Dendritic cell treated with granulocyte-macrophage colony-stimulating factor and Interleukin-4, amounts not matched to agents 40 ng/mL and 50 ng/mL, for 4 days (primary cell): Measurements from ENCODE around the gene C1S.

ENCODE experiments used
- H3K27ac Mint-ChIP-seq: one replicate; pipeline ENCODE4 v1.8.0; 2022; ENCODE audit warnings: mild to moderate bottlenecking, mixed read lengths
- H3K27me3 Mint-ChIP-seq: one replicate; pipeline ENCODE4 v1.8.0; 2022; ENCODE audit warnings: mild to moderate bottlenecking, mixed read lengths
- H3K36me3 Mint-ChIP-seq: one replicate; pipeline ENCODE4 v1.8.0; 2022; ENCODE audit warnings: low read depth, mixed read lengths
- H3K4me1 Mint-ChIP-seq: one replicate; pipeline ENCODE4 v1.8.0; 2022; ENCODE audit warnings: low read depth, mixed read lengths
- H3K4me3 Mint-ChIP-seq: one replicate; pipeline ENCODE4 v1.8.0; 2022; ENCODE audit warnings: mild to moderate bottlenecking, moderate library complexity, mixed read lengths
- H3K9me3 Mint-ChIP-seq: one replicate; pipeline ENCODE4 v1.8.0; 2022; ENCODE audit warnings: mixed read lengths
- intact Hi-C: fragments of 100-400 bp; cut with micrococcal nuclease; formaldehyde crosslinking; loops from one replicate; pipeline ENCODE4 v1.15.0; 2022

C1S gene

DNA sequence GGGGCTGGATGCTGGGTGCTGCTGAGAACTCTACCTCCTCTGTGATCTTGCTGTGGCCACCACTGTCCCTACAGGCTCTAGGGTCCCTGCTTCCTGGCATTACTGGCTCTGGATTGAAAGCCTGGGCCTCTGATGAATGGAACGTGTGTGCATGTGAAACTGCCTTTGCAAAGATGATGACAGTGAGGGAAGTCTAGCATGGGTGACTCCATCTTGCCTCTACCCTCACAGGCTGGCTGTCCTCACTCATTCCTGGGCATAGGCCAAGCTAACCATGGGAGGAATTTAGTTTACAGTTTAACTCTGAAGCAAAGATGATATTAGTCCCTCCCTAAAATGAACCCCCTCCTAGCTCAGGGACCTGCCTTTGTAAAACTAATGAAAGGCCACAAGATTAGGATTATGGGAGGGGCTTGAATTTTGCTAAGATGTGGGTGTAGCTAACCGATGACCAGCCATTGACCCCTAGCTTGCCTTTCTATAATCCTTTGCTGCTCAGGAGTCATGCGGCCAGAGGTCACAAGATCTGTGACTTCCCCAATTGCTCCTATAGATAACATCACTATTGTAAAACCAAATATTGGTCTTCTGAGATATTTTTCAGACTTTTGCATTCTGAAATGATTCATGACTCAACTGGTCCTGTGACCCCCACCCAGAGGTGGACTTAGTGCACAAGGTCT, 2.2 kb upstream of the C1S start:
- Mint-ChIP-seq H3K27ac (peak overlapping the region; percentile 68), H3K36me3 (no peaks in the 10 kb centered on the region), H3K9me3 (no peaks in the 10 kb centered on the region), H3K4me3 (no peak overlapping the region), H3K27me3 (peaks cover 34% of the 10 kb centered on the region), H3K4me1 (peaks cover 45% of the 10 kb centered on the region)
- intact Hi-C loops = loop anchor here (5.0 kb wide), 1 partner anchor 34 kb away; the partner anchor contains the start of gene C1R

DNA sequence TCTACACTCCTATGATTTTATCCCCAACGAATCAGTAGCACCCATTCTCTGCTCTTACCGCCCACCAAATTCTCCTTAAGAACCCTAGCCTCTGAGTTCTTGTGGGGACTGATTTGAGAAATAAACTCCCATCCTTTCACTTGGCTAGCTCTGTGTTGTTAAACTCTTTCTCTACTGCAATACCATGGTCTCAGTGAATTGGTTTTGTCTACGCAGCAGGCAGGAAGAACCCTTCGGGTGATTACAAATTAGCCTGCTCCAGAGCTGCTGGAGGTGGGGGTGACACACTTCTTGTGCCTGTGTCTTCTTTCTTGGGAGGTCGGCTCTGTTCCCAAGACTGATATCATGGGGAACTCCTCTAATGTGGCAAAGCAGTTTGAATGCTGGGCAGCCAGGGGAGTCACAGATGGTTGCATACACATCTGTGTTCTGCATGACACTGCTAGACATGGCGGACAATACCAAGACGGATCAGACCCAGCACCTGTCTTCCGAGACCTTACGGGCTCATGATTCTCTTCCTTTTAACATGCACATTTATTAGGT, 1.6 kb upstream of the C1S start:
- intact Hi-C loops = loop anchor here (5.0 kb wide), 1 partner anchor 33 kb away; the partner anchor contains the start of gene C1R
- H3K4me3 Mint-ChIP-seq = no peak overlapping the region
- no peaks in the 10 kb centered on the region for H3K36me3 Mint-ChIP-seq
- H3K27me3 Mint-ChIP-seq = peaks cover 32% of the 10 kb centered on the region
- peaks cover 45% of the 10 kb centered on the region for H3K4me1 Mint-ChIP-seq
- peak overlapping the region; percentile 68 for H3K27ac Mint-ChIP-seq
- H3K9me3 Mint-ChIP-seq = no peaks in the 10 kb centered on the region

DNA sequence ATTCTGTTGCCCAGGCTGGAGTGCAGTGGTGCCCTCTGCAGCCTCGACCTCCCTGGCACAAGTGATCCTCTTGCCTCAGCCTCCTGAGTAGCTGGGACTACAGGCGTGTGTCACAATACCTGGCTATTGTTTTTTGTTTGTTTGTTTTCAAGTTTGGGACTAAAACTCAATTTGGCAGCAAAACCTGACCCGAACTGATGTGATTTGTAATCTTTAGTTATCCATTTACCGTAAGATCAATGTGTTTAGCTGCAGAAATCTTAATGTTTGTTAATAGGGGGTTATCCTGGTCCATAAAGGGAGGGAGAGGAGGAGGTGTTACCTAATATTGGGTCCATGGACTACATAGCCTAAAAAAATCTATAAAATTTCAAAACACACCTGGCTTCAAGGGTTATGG, 738 bp upstream of the C1S start:
- no peaks in the 10 kb centered on the region for H3K9me3 Mint-ChIP-seq
- no peaks in the 10 kb centered on the region for H3K36me3 Mint-ChIP-seq
- peaks cover 45% of the 10 kb centered on the region for H3K4me1 Mint-ChIP-seq
- intact Hi-C loops = loop anchor here (5.0 kb wide), 2 partner anchors 33 to 48 kb away; partner anchors contain the start of genes C1R and C1RL
- no peak overlapping the region for H3K4me3 Mint-ChIP-seq
- peaks cover 30% of the 10 kb centered on the region for H3K27me3 Mint-ChIP-seq
- H3K27ac Mint-ChIP-seq = no peak overlapping the region

DNA sequence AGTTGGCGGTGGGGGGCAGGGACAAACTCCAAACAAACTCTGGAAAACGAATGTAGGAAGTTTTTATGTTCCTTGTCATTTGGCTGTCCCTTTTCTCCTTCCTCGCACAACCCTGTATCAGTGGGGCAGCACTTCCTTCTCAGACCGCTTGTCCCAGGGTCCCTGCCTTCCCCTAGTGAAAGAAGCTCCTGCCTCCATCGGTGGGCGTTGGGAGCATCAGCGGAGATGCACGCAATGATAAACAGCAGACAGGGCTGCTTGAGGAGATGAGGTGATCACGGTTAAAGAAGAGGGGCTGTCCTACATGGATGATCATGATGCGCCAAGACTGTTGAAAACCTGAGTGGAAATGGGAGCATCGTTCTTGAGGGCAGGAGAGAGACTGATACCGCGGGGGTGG, 620 bp downstream of the C1S start:
- no peaks in the 10 kb centered on the region for H3K36me3 Mint-ChIP-seq
- H3K9me3 Mint-ChIP-seq = no peaks in the 10 kb centered on the region
- H3K27me3 Mint-ChIP-seq = peaks cover 20% of the 10 kb centered on the region
- peak overlapping the region; percentile 55 for H3K27ac Mint-ChIP-seq
- intact Hi-C loops = loop anchor here (5.0 kb wide), 1 partner anchor 46 kb away; the partner anchor contains the start of gene C1RL
- H3K4me1 Mint-ChIP-seq = peaks cover 52% of the 10 kb centered on the region
- no peak overlapping the region for H3K4me3 Mint-ChIP-seq

DNA sequence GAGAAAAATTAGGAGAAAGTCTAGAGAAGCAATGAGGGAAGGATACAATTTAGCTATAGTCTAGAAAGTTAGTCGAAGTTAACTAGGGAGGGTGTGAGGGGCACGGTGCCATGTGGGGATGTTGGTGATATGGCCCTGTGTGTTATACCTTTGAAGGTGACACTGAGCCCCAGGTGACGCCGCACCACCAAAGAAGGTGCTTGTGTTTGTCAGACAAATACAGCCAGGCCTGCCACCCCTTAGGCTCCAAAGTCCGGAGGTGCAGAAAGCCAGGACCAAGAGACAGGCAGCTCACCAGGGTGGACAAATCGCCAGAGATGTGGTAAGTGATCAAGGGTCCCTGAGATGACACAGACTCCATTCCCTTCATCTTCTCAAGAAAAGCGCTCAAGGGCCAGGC, 1.1 kb downstream of the C1S start:
- Mint-ChIP-seq H3K9me3 (no peaks in the 10 kb centered on the region), H3K36me3 (no peaks in the 10 kb centered on the region), H3K4me1 (peaks cover 52% of the 10 kb centered on the region), H3K27me3 (peaks cover 20% of the 10 kb centered on the region), H3K4me3 (no peak overlapping the region), H3K27ac (peak overlapping the region; percentile 55)
- intact Hi-C loops = loop anchor here (5.0 kb wide), 1 partner anchor 46 kb away; the partner anchor contains the start of gene C1RL

DNA sequence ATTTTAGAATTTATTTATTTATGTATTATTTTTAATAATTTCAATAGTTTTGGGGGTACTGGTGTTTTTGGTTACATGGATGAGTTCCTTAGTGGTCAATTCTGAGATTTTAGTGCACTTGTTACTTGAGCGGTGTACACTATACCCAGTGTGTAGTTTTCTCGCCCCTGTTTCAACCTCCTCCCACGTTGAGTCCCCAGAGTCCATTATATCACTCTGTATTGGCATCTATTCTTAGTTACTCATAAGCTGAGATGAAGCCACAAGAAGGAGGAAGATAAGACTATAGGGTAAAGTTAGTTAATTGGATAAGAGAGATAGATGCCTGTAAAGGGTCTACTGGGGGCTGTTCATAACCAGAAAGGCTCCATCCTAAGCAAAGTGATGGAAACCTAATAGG, 4.0 kb downstream of the C1S start:
- intact Hi-C loops = loop anchor here (5.0 kb wide), 1 partner anchor 43 kb away; the partner anchor contains the start of gene C1RL

DNA sequence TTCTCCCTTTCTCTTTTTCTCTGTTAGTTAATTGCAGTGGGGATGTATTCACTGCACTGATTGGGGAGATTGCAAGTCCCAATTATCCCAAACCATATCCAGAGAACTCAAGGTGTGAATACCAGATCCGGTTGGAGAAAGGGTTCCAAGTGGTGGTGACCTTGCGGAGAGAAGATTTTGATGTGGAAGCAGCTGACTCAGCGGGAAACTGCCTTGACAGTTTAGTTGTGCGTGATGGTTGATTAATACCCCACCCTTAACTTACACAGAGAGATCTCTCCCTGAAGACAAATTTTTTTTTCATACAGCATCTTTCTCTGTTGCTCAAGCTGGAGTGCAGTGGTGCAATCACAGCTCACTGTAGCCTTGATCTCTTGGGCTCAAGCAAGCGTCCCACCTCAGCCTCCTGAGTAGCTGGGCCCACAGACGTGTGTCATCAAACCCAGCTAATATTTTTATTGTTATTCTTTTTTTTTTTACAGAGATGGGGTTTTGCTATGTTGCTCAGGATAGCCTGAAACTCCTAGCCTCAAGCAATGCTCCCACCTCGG, 4.6 kb downstream of the C1S start:
- peaks cover 27% of the 10 kb centered on the region for H3K27me3 Mint-ChIP-seq
- no peak overlapping the region for H3K4me3 Mint-ChIP-seq
- no peaks in the 10 kb centered on the region for H3K9me3 Mint-ChIP-seq
- no peaks in the 10 kb centered on the region for H3K36me3 Mint-ChIP-seq
- no peak overlapping the region for H3K27ac Mint-ChIP-seq
- H3K4me1 Mint-ChIP-seq = peaks cover 20% of the 10 kb centered on the region
- intact Hi-C loops = no loop called here

More for the DNA sequence above, 4.0 kb downstream of the C1S start:
- Mint-ChIP-seq H3K9me3 (no peaks in the 10 kb centered on the region), H3K27me3 (peaks cover 27% of the 10 kb centered on the region), H3K4me3 (no peak overlapping the region), H3K27ac (no peak overlapping the region), H3K36me3 (no peaks in the 10 kb centered on the region), H3K4me1 (peaks cover 27% of the 10 kb centered on the region)

DNA sequence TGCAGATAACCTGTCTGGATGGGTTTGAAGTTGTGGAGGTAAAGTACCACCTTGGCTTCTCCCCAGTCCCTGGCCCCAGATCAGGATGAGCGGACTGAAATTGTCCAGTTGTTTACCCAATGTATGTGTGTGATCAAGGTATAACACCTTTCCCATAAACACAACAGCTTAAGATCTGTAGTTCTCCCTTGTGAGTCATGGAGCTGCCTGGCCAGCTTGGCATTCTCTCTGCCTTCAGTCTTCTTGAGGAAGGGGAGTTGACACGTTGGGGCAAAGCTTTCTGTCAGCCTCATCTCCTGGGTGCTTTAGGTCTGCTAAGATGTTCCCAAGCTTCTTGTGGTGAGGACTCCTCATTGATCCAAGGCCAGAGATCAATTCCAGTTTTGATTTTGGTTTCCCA, 6.1 kb downstream of the C1S start:
- Mint-ChIP-seq H3K27me3 (peaks cover 18% of the 10 kb centered on the region), H3K9me3 (no peaks in the 10 kb centered on the region), H3K4me1 (peaks cover 7% of the 10 kb centered on the region), H3K27ac (no peak overlapping the region), H3K4me3 (no peak overlapping the region), H3K36me3 (no peaks in the 10 kb centered on the region)
- intact Hi-C loops = no loop called here

DNA sequence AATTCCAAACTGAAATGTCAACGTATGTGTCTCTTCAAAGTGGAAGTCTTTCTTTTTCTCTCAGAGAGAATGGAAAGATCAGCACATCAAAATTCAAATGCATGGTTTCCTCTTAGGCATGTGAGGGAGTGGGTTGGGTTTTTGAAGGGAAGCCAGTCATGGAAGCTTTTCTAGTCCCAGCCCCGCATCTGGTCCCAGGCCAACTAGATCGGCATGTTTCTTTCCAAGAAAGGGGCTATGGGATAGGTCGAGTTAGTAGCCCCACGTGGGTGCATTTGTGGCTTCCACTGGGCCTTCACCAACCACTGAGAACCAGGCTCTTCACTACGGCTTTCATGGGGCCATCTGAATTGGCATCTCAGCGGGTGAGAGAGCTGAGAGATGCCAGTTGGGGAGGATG, 6.6 kb downstream of the C1S start:
- Mint-ChIP-seq H3K36me3 (no peaks in the 10 kb centered on the region), H3K4me1 (peaks cover 7% of the 10 kb centered on the region), H3K9me3 (no peaks in the 10 kb centered on the region), H3K27ac (no peak overlapping the region), H3K4me3 (no peak overlapping the region), H3K27me3 (peaks cover 20% of the 10 kb centered on the region)
- intact Hi-C loops = no loop called here

DNA sequence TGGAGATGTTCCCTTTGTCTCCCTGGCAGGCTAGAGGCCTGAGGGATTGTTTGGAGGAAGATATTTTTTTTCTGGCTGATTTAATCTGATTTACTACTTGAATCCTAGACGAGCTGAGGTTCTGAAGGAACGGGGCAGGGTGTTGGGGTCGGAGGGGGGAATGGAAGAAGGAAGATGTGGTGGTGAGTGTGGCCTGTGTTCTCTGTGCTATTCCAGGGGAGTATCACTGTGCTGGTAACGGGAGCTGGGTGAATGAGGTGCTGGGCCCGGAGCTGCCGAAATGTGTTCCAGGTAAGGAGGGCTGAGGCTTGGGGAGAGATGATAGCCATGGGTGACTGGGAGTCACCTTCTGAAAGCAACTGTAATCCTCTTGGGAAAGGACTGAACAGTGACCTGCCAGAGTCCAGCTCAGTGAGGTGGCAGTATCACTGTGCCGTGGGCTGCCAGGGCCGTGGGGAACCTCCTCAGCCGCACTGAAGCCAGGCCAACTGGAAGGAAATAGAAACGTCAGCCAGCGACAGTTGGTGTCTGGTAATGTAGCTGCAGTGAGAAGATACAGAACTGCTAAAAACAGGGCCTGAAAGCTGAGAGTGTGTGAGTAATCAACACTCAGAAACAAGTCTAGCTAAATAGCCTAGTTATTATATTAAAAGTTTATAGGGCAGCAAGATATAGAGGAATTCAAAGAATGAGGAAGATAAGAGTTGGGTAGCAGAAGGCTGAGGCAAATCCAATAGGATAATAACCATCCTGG, 7.9 kb downstream of the C1S start:
- intact Hi-C loops = no loop called here
- Mint-ChIP-seq H3K27me3 (peaks cover 19% of the 10 kb centered on the region), H3K4me1 (peaks cover 7% of the 10 kb centered on the region)

DNA sequence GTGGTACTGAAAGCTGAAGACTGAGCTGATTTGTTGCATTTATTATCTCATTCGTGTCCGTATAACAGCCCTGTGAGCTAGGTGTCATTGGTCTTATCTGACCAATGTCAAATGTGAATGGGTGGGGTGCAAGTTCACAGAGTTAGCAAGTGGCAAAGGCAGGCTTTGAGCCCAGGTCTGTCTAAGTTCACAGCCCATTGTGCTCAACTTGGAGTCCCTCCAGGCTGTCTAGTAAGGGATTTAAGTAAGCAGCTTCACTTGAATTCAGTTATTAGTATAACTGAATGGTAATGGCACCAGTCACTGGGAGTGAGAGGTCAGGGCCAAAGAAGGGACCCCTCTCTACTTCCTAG, 8.5 kb downstream of the C1S start:
- H3K9me3 Mint-ChIP-seq = no peaks in the 10 kb centered on the region
- H3K4me1 Mint-ChIP-seq = peaks cover 7% of the 10 kb centered on the region
- no peak overlapping the region for H3K27ac Mint-ChIP-seq
- H3K36me3 Mint-ChIP-seq = no peaks in the 10 kb centered on the region
- peaks cover 22% of the 10 kb centered on the region for H3K27me3 Mint-ChIP-seq
- intact Hi-C loops = no loop called here
- no peak overlapping the region for H3K4me3 Mint-ChIP-seq

More for the DNA sequence above, 7.9 kb downstream of the C1S start:
- Mint-ChIP-seq H3K9me3 (no peaks in the 10 kb centered on the region), H3K36me3 (no peaks in the 10 kb centered on the region), H3K4me3 (no peak overlapping the region), H3K27ac (no peak overlapping the region)

DNA sequence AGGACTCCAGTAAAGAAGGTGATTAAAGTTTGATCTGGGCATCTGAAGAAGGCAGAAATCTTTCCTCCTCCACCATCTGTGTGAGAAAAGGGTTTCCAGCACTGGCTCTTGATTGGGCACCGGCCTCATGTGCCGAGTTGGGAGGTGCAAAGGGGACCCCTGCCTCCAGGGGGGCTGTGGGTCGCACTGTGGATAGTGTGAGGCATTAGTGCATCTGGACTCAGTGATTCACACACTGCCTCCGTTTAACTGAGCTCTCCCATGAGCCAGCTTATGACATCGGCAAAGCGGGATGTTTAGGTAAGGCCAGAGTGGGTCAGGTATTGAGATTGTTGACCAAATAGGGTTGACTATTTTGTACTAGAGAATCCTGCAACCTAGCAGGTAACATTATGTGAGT, 8.9 kb downstream of the C1S start:
- no peaks in the 10 kb centered on the region for H3K9me3 Mint-ChIP-seq
- no peak overlapping the region for H3K27ac Mint-ChIP-seq
- intact Hi-C loops = no loop called here
- H3K27me3 Mint-ChIP-seq = peaks cover 22% of the 10 kb centered on the region
- H3K4me1 Mint-ChIP-seq = peaks cover 7% of the 10 kb centered on the region
- H3K4me3 Mint-ChIP-seq = no peak overlapping the region
- H3K36me3 Mint-ChIP-seq = no peaks in the 10 kb centered on the region

DNA sequence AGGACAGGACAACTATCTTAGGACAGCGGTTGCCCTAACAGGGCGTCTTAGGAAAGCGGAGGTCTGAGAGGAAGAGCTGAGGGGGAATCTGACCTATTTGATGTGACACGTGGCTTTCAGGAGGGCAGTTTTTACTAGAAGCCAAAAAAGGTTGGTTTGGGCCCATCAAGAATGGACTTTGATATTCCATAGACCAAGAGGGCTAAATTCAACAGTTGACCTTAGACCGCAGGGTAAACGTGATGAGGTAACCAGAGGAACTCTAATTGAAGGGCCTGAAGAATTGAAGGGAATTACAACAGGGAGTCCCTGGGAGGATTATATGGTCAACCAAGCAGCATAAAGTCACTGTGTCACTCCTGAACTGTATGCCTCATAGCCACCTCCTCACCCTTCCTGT, 11.5 kb downstream of the C1S start:
- peaks cover 28% of the 10 kb centered on the region for H3K27me3 Mint-ChIP-seq

DNA sequence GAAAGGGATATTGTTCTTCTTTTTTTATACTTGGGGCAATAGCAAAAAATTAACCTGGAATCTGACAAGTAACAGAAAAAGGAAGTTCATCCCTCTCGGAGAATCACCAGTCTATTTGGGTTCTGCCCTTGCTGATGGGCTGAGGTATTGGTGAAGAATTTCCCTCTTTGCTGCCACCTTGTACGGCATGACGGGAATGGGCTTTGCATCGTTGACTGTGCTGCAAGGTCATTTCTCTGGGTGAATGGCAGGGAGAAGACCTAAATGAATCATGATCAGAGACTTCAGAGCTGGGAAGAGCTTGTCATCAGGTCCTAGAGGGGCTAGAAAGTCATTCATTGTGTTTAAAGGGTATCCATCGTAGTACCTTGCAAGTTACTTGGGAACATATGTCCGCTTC, 12.0 kb downstream of the C1S start:
- H3K27ac Mint-ChIP-seq = no peak overlapping the region
- H3K9me3 Mint-ChIP-seq = no peaks in the 10 kb centered on the region
- intact Hi-C loops = no loop called here
- no peaks in the 10 kb centered on the region for H3K36me3 Mint-ChIP-seq
- H3K4me1 Mint-ChIP-seq = peaks cover 7% of the 10 kb centered on the region
- peaks cover 24% of the 10 kb centered on the region for H3K27me3 Mint-ChIP-seq
- H3K4me3 Mint-ChIP-seq = no peak overlapping the region

More for the DNA sequence above, 11.5 kb downstream of the C1S start:
- Mint-ChIP-seq H3K36me3 (no peaks in the 10 kb centered on the region), H3K4me1 (peaks cover 7% of the 10 kb centered on the region), H3K4me3 (no peak overlapping the region), H3K27ac (no peak overlapping the region), H3K9me3 (no peaks in the 10 kb centered on the region)
- intact Hi-C loops = no loop called here
